Body of pancreas (tissue), 4 donors: ENCODE results near the gene CRELD2. TPM values are rescaled to one million over a fixed set of nuclear protein-coding genes. Genes with fewer than 3 reads are reported as not detected.

ENCODE experiments used
- ATAC-seq: fragments of 150-250 bp; one replicate; pipeline ENCODE4 v1.9.1; 2016
- DNase-seq, 4 donors: peaks; one replicate each; pipeline ENCODE4 v3.0.0-alpha.2; 2019
- H3K27ac ChIP-seq, 4 donors: fragments of 200-600 bp; sonication (generic); 1 replicate in 3 of 4; 2 replicates in 1 of 4; pipeline versions ENCODE4 v1.5.1 to v1.6.1; 2016 to 2019; ENCODE audit warnings: mild to moderate bottlenecking in 1 of 4, mixed read lengths in 1 of 4, moderate library complexity in 1 of 4
- H3K27me3 ChIP-seq, 2 donors: fragments of 200-600 bp; sonication (generic); one replicate each; pipeline ENCODE4 v1.6.0; 2016; ENCODE audit warnings: mild to moderate bottlenecking in 1 of 2
- H3K36me3 ChIP-seq, 2 donors: fragments of 200-600 bp; sonication (generic); replicated peaks in 1 of 2; 2 replicates each; pipeline ENCODE4 v1.5.1; 2016; ENCODE audit warnings: low read depth in 2 of 2; ENCODE audit not compliant: insufficient read depth in 1 of 2
- H3K4me1 ChIP-seq: fragments of 200-600 bp; sonication (generic); one replicate; pipeline ENCODE4 v1.6.0; 2016
- H3K4me3 ChIP-seq, 2 donors: fragments of 200-600 bp; sonication (generic); 1 replicate in 1 of 2; 2 replicates in 1 of 2; pipeline ENCODE4 v1.5.1; 2016 to 2019
- H3K9me3 ChIP-seq, 3 donors: fragments of 200-600 bp; sonication (generic); 1 replicate in 2 of 3; 2 replicates in 1 of 3; pipeline ENCODE4 v1.5.1; 2016
- CTCF ChIP-seq, 7 experiments: fragments of 450-650 bp in 4 of 7; fragments of 200-600 bp in 3 of 7; sonication (generic) in 3 of 7; IDR thresholded peaks; one replicate each; pipeline ENCODE4 v1.5.1; 2016 to 2019; ENCODE audit warnings: antibody characterized with exemption in 7 of 7
- POLR2A ChIP-seq, 3 donors: fragments of 450-650 bp; IDR thresholded peaks; one replicate each; pipeline ENCODE4 v1.6.1; 2016; ENCODE audit warnings: antibody characterized with exemption in 3 of 3, mild to moderate bottlenecking in 2 of 3
- WGBS, 2 donors: methylation state at CpG; one replicate each; pipeline ENCODE4 v1.1.5; 2017; 5-methylcytosine and 5-hydroxymethylcytosine counted together
- intact Hi-C: fragments of 100-400 bp; cut with DNase I; formaldehyde crosslinking; loops from one replicate; pipeline ENCODE4 v1.15.1; 2023
- total RNA-seq, 2 donors: library from RNA; depleted of rRNA; stranded (reverse); fragments of >200 nt; gene quantifications; one replicate each; pipeline ENCODE4 v1.1.0, GENCODE V29; 2016

The CRELD2 gene
- total RNA-seq, 2 donors from 2014 or later, result 73.9 to 201 TPM

- Histone ChIP-seq H3K9me3 (no peaks in the 10 kb centered on the region), H3K4me3 (no peak overlapping the region), H3K36me3 (peaks cover 8 to 10% of the 10 kb centered on the region in 2 donors), H3K4me1 (no peaks in the 10 kb centered on the region), H3K27me3 (no peaks in the 10 kb centered on the region), H3K27ac (no peak overlapping the region)
- WGBS, 2 donors, result 89 to 90% methylated on average over 30 of the region's 30 CpGs
- DNase-seq (no peak), ATAC-seq (no peak)
- no peak for TF ChIP-seq POLR2A (IDR thresholded peaks at IDR 0.05)
- TF ChIP-seq CTCF (IDR thresholded peaks at IDR 0.05), result no peak
- intact Hi-C loops, result no loop called here
Measured at GRCh38 chr22:49900441-49901230, 17.8 kb upstream of the CRELD2 start.

- no peaks in the 10 kb centered on the region for H3K9me3 ChIP-seq
- no peak for ATAC-seq
- peaks cover 8 to 10% of the 10 kb centered on the region in 2 donors for H3K36me3 ChIP-seq
- no peak overlapping the region for H3K4me3 ChIP-seq
- intact Hi-C loops, result no loop called here
- H3K27ac ChIP-seq, result no peak overlapping the region
- H3K4me1 ChIP-seq, result no peaks in the 10 kb centered on the region
- WGBS, 2 donors, result 91 to 95% methylated on average over 11 of the region's 11 CpGs
- DNase-seq, result no peak
- TF ChIP-seq CTCF (IDR thresholded peaks at IDR 0.05) (no peak), POLR2A (IDR thresholded peaks at IDR 0.05) (no peak)
- H3K27me3 ChIP-seq, result no peaks in the 10 kb centered on the region
Measured at GRCh38 chr22:49901457-49901856, 17.0 kb upstream of the CRELD2 start.

- intact Hi-C loops, result no loop called here
- Histone ChIP-seq H3K4me3 (no peak overlapping the region), H3K4me1 (no peaks in the 10 kb centered on the region), H3K36me3 (peaks cover 8 to 10% of the 10 kb centered on the region in 2 donors), H3K27me3 (no peaks in the 10 kb centered on the region), H3K9me3 (no peaks in the 10 kb centered on the region), H3K27ac (no peak overlapping the region)
- 94 to 97% methylated on average over 8 to 15 of the region's 17 CpGs for WGBS, 2 donors
- TF ChIP-seq CTCF (IDR thresholded peaks at IDR 0.05) (no peak), POLR2A (IDR thresholded peaks at IDR 0.05) (no peak)
- ATAC-seq (no peak), DNase-seq (no peak)
Measured at GRCh38 chr22:49903322-49904039, 15.0 kb upstream of the CRELD2 start.

- H3K36me3 ChIP-seq, result peaks cover 8 to 10% of the 10 kb centered on the region in 2 donors
Measured at GRCh38 chr22:49904040-49904369, 14.4 kb upstream of the CRELD2 start.

More at GRCh38 chr22:49904040-49904369, 14.4 kb upstream of the CRELD2 start:
- no peak overlapping the region for H3K4me3 ChIP-seq
- no peaks in the 10 kb centered on the region for H3K9me3 ChIP-seq
- no peaks in the 10 kb centered on the region for H3K4me1 ChIP-seq
- TF ChIP-seq POLR2A (IDR thresholded peaks at IDR 0.05) (no peak), CTCF (IDR thresholded peaks at IDR 0.05) (no peak)
- intact Hi-C loops, result no loop called here
- no peak overlapping the region for H3K27ac ChIP-seq
- H3K27me3 ChIP-seq, result no peaks in the 10 kb centered on the region
- DNase-seq, result no peak
- ATAC-seq, result no peak
- WGBS, 2 donors, result 89 to 99% methylated on average over 10 to 11 of the region's 11 CpGs
